Body of pancreas (tissue), 4 donors: ENCODE measurements around the gene CENPC.

ENCODE experiments used
- POLR2A ChIP-seq, 3 donors: fragments of 450-650 bp; IDR thresholded peaks; one replicate each; pipeline ENCODE4 v1.6.1; 2016; ENCODE audit warnings: antibody characterized with exemption in 3 of 3, mild to moderate bottlenecking in 2 of 3
- TF ChIP-seq, protein P1 (sequence below), 7 experiments: fragments of 450-650 bp in 4 of 7; fragments of 200-600 bp in 3 of 7; sonication (generic) in 3 of 7; IDR thresholded peaks; one replicate each; pipeline ENCODE4 v1.5.1; 2016 to 2019; ENCODE audit warnings: antibody characterized with exemption in 7 of 7

DNA sequence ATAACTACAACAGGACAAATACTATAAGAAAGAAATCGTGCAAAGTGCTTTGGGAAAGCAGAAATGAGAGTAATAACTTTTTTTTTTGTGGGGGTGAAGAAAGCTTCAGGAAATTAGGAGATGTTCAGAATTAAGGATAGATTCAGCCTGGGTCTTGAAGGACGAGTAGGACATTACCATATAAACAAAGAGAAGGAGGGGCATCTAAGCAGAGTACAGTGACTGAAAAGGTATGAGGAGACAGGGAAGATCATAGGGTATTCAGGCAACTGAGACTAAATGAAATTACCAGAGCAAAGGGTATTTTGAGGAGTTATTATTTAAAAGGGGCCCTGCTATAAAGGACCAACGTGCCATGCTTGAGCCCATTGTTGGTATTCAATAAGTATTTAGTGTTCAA, 10.1 kb upstream of the CENPC start:
- TF ChIP-seq, protein P1, sequence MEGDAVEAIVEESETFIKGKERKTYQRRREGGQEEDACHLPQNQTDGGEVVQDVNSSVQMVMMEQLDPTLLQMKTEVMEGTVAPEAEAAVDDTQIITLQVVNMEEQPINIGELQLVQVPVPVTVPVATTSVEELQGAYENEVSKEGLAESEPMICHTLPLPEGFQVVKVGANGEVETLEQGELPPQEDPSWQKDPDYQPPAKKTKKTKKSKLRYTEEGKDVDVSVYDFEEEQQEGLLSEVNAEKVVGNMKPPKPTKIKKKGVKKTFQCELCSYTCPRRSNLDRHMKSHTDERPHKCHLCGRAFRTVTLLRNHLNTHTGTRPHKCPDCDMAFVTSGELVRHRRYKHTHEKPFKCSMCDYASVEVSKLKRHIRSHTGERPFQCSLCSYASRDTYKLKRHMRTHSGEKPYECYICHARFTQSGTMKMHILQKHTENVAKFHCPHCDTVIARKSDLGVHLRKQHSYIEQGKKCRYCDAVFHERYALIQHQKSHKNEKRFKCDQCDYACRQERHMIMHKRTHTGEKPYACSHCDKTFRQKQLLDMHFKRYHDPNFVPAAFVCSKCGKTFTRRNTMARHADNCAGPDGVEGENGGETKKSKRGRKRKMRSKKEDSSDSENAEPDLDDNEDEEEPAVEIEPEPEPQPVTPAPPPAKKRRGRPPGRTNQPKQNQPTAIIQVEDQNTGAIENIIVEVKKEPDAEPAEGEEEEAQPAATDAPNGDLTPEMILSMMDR (IDR thresholded peaks at IDR 0.05) = no peak
- TF ChIP-seq POLR2A (IDR thresholded peaks at IDR 0.05) = no peak
